SK-N-MC (cell line): ENCODE measurements around the gene DPF3.

Experiments used
- DNase-seq: peaks from one replicate; pipeline ENCODE4 v3.0.0-alpha.2; 2011; ENCODE audit warnings: low read depth, low spot score
- H3K27ac ChIP-seq: fragments of 200-600 bp; sonication (generic); 2 replicates; pipeline ENCODE4 v1.5.1; 2016; ENCODE audit warnings: mixed run types
- H3K36me3 ChIP-seq: fragments of 200-600 bp; sonication (generic); 2 replicates; pipeline ENCODE4 v1.6.1; 2017; ENCODE audit warnings: antibody characterized with exemption, low read length, mixed read lengths; ENCODE audit not compliant: insufficient read depth
- H3K4me3 ChIP-seq: fragments of 200-600 bp; sonication (generic); 2 replicates; pipeline ENCODE4 v1.5.1; 2016
- H3K9ac ChIP-seq: fragments of 200-600 bp; sonication (generic); 2 replicates; pipeline ENCODE4 v1.8.0; 2017; ENCODE audit warnings: mixed run types, mixed read lengths; ENCODE audit not compliant: insufficient read length
- H3K9me3 ChIP-seq: fragments of 200-600 bp; sonication (generic); 2 replicates; pipeline ENCODE4 v1.6.1; 2017; ENCODE audit warnings: low read depth, mild to moderate bottlenecking, antibody characterized with exemption, low read length, moderate library complexity, mixed read lengths
- EZH2 ChIP-seq: fragments of 200-600 bp; sonication (generic); IDR thresholded peaks from one replicate; pipeline ENCODE4 v1.6.1; 2017; ENCODE audit warnings: antibody characterized with exemption
- FOXP2 ChIP-seq: optimal IDR thresholded peaks from 2 replicates; pipeline ENCODE3; 2011; ENCODE audit warnings: mild to moderate bottlenecking, moderate library complexity; ENCODE audit not compliant: insufficient read depth; ENCODE audit errors: extremely low read length, control extremely low read depth
- POLR2AphosphoS5 ChIP-seq: IDR thresholded peaks from 2 replicates; pipeline ENCODE4 v1.6.1; 2012; ENCODE audit warnings: mild to moderate bottlenecking, low read depth, low read length, borderline replicate concordance

Gene DPF3

DNA sequence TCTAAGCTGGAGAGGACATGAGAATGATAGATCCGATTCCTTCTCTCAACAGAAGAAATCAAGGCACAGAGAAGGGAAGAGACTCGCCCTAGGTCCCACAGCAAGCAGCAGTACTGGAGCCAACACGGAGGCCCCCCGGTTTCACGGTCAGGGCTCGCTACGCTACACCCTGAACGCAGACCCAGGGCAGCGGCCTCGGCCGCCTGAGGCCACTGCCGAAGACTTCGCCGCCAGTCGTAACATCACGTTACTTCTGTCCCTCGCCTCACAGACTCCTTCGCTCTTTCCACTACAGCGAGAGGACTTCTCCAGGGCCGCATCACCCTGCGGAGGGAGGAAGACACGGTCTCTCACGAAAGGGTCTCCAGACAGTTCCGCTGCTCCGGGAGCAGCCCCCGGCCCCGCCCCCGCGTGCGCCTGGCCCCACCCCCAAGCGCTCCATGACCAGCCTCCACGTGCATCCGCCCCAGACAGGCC lies 32.0 kb upstream of the DPF3 start:
- peak overlapping the region; percentile 45; the same call in 1 of the 2 replicates for H3K4me3 ChIP-seq
- TF ChIP-seq FOXP2 (peak; percentile 17), POLR2AphosphoS5 (peak; percentile 6; the same call in 1 of the 2 replicates), EZH2 (no peak)
- H3K9me3 ChIP-seq = no peaks in the 10 kb centered on the region
- peaks cover 2% of the 10 kb centered on the region; the same call in 1 of the 2 replicates for H3K36me3 ChIP-seq
- no peak overlapping the region for H3K9ac ChIP-seq
- no peak for DNase-seq
- H3K27ac ChIP-seq = no peak overlapping the region

DNA sequence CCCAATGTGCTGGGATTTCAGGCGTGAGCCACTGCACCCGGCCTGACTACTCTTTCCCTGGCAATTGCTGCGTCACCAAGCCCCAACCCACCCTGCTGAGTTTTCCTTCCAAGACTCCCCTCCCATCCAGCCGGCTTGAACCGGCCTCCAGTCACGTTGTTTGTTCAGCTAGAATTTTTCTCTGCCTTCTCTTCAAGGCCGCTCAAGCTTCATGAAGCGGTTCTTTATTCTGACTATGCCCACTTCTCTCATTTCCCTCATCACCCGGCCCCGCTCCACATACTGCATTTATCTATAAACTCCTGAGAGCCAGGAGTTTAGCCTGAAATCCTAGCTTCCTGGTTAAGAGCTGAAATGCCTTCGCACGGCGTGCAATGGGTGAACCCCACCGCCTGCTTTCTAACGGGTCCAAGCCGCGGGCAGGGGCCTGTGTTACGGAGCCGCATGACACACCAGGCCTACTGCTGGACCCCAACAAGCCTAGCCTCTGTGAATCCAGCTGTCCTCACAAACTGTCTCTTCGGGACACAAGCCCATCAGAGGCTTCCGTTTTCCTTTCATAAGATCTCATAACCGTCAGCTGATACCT lies 31.4 kb upstream of the DPF3 start:
- no peaks in the 10 kb centered on the region for H3K9me3 ChIP-seq
- H3K4me3 ChIP-seq = no peak overlapping the region
- H3K27ac ChIP-seq = no peak overlapping the region
- no peaks in the 10 kb centered on the region; the same call in 1 of the 2 replicates for H3K36me3 ChIP-seq
- TF ChIP-seq POLR2AphosphoS5 (no peak), FOXP2 (no peak), EZH2 (no peak)
- no peak for DNase-seq
- no peak overlapping the region for H3K9ac ChIP-seq

DNA sequence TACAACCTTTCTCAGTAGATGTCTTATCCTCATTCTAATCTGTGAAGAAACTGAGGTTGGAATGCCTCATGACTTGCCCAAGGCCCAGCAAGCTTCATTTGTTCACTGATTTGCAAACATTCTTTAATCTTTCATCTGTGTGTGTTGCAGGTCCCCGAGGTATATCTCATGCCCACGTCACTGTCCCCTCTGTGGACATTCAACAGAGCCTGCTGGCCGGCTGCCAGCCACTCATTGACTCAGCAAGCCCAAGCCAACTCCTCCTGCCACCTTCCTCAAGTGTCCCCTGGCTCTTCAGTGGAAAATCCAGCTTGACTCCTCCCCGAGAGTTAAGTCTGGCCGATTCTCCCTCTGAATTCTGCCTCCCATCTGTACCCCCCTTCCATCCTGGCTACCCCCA lies 30.4 kb upstream of the DPF3 start:
- no peak overlapping the region for H3K27ac ChIP-seq
- H3K9me3 ChIP-seq = no peaks in the 10 kb centered on the region
- no peak for TF ChIP-seq EZH2
- no peak for TF ChIP-seq POLR2AphosphoS5
- no peak for TF ChIP-seq FOXP2
- H3K4me3 ChIP-seq = no peak overlapping the region
- DNase-seq = no peak
- no peak overlapping the region for H3K9ac ChIP-seq
- no peaks in the 10 kb centered on the region for H3K36me3 ChIP-seq

DNA sequence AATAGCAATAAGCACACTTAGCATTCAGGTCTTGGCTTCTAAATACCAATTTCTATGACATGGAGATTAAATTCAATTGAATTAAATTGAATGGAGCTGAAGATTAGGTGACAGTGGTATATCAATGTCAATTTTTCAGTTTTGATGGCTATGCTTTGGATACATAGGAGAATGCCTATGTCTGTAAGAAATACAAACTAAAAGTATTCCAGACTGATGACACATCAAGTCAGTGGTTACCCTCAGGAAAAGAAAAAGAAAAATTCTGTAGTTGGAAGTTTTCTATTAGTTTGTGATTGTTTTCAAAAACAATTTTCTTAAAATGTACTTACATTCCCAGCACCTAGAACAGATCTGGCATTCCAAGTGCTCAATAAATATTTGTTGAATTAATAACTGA lies 27.5 kb upstream of the DPF3 start:
- Histone ChIP-seq H3K9me3 (no peaks in the 10 kb centered on the region), H3K36me3 (no peaks in the 10 kb centered on the region), H3K4me3 (no peak overlapping the region), H3K9ac (no peak overlapping the region), H3K27ac (no peak overlapping the region)
- DNase-seq = no peak
- TF ChIP-seq FOXP2 (no peak), POLR2AphosphoS5 (no peak), EZH2 (no peak)

DNA sequence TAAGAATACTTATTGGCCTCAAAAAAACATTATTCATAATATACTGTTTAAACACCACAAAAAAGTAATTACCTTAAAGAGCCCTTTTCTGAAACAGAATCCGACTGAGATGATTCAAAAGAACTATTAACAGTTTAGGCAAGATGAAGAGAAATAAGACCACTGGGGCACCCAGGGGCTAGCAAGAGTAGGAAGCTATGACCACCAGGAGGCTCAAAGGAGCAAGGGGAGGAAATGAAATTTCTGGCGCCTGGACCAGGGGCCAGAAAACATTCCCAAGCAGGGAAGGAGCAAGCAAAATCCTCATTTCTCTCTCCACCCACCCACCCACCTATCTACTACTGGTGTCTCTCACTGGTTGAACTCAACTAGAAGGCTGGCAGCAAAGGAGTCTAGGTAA lies 26.1 kb upstream of the DPF3 start:
- no peak for DNase-seq
- Histone ChIP-seq H3K36me3 (no peaks in the 10 kb centered on the region), H3K27ac (no peak overlapping the region), H3K9me3 (no peaks in the 10 kb centered on the region), H3K9ac (no peak overlapping the region), H3K4me3 (no peak overlapping the region)
- no peak for TF ChIP-seq POLR2AphosphoS5
- TF ChIP-seq EZH2 = no peak
- no peak for TF ChIP-seq FOXP2

DNA sequence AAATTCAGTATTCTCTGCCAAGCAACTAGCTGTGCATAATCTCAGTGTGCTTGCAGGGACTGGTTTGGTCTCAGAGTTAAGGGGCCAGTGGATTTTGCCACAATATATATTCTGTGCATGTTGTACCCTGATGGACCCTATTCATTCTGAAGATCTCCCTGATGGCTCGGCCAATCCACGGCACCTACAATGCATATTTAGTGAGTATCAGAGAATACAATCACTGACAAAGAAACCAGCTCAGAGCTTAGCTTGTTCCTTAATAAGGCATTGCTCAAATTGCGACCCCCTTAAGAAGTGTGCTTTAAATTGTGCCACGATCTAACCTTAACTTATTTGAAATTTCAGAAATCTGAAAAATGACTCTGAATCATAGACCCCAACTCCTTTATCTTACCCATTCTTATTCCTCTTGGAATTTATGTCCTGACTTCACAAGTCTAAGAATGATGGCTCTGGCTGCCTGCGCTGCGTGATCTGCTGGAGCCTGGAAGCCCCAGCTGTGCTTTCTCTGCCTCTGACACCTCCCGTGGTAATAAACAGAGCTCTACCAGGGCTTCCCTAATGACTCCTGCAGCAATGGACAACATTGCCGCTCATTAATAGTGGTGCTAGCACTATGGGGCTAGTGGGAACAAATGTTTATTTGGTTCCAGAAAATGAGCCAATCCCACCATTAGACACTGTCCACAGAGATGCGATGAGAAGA lies 23.3 kb upstream of the DPF3 start:
- H3K9me3 ChIP-seq = no peaks in the 10 kb centered on the region
- H3K36me3 ChIP-seq = no peaks in the 10 kb centered on the region
- TF ChIP-seq EZH2 (no peak), FOXP2 (no peak), POLR2AphosphoS5 (no peak)
- no peak overlapping the region for H3K9ac ChIP-seq
- H3K27ac ChIP-seq = no peak overlapping the region
- H3K4me3 ChIP-seq = no peak overlapping the region
- DNase-seq = no peak

DNA sequence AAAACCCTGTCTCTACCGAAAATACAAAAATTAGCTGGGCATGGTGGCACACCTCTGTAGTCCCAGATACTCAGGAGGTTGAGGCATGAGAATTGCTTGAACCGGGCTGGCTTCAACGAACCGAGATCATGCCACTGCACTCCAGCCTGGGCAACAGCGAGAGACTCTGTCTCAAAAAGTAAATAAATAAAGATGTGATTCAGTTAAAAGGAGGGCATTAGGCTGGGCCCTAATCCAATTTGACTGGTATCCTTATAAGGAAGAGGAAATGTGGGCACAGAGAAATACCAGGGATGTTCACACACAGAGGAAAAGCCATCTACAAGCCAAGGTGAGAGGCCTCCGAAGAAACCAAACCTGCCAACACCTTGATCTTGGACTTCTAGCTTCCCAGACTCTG lies 22.3 kb upstream of the DPF3 start:
- H3K27ac ChIP-seq = no peak overlapping the region
- H3K36me3 ChIP-seq = no peaks in the 10 kb centered on the region
- no peak overlapping the region for H3K4me3 ChIP-seq
- no peaks in the 10 kb centered on the region for H3K9me3 ChIP-seq
- H3K9ac ChIP-seq = no peak overlapping the region
- DNase-seq = no peak
- TF ChIP-seq FOXP2 = no peak

DNA sequence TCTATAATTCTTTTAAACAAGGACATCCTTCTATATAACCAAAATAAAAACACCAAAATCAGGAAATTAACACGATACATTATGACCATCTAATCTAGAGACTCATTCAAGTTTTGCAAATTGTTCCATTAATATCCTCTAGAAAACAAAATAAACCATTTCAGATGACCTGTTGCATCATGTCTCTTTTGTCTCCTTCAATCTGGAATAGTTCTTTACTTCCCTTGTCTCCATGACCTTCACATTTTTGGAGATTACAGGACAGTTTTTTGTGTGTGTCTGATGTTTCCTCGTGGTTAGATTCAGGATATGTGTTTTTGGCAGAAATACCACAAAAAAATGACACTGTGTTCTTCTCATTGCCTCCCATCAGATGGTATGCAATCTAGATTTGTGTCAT lies 19.9 kb upstream of the DPF3 start:
- DNase-seq = no peak
- H3K4me3 ChIP-seq = no peak overlapping the region
- H3K27ac ChIP-seq = no peak overlapping the region
- no peaks in the 10 kb centered on the region for H3K36me3 ChIP-seq
- no peaks in the 10 kb centered on the region for H3K9me3 ChIP-seq
- TF ChIP-seq EZH2 (no peak), POLR2AphosphoS5 (no peak), FOXP2 (no peak)
- no peak overlapping the region for H3K9ac ChIP-seq
